Activated CD8-positive, alpha-beta memory T cell treated with anti-CD3 and anti-CD28 coated beads, Interleukin-2, amount 50 U/mL, for 4 hours (primary cell): Measurements from ENCODE around the gene GOLGB1.
"Not testable (repeated sequence)": the region's sequence is repeated elsewhere in the genome, so short reads cannot be mapped to it uniquely, and the experiment has no call there.

Source experiments
- DNase-seq: peaks from one replicate; pipeline ENCODE4 v3.0.0-alpha.2; 2020

The GOLGB1 gene

GRCh38 chr3:121743106-121743505 lies 6.4 kb downstream of the GOLGB1 start:
- DNase-seq = not testable (repeated sequence)

GRCh38 chr3:121740896-121741295 lies 8.6 kb downstream of the GOLGB1 start:
- DNase-seq = no peak

GRCh38 chr3:121739902-121740301 lies 9.6 kb downstream of the GOLGB1 start:
- DNase-seq = no peak

DNA sequence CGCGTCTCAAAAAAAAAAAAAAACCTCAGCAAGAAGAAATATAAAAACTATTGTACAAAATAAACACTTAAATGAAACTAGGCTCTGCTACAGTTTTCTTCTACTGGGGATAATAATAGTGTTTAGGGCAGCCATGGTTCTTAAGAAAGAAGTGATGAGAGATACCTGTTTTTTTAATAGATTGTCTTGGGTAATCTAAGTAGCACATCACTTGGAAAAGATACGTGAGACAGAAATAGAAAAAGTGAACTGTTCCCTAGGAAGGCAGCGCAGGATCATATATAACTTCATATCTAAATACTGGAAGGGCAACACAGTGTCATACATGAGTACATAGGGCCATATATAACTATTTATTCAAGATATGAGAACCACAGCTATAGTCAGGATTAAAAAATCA lies 11.9 kb downstream of the GOLGB1 start:
- DNase-seq = no peak

- DNase-seq = no peak
Observed at GRCh38 chr3:121736112-121736511, 13.4 kb downstream of the GOLGB1 start.

- no peak for DNase-seq
Observed at GRCh38 chr3:121735047-121735696, 14.4 kb downstream of the GOLGB1 start.

DNA sequence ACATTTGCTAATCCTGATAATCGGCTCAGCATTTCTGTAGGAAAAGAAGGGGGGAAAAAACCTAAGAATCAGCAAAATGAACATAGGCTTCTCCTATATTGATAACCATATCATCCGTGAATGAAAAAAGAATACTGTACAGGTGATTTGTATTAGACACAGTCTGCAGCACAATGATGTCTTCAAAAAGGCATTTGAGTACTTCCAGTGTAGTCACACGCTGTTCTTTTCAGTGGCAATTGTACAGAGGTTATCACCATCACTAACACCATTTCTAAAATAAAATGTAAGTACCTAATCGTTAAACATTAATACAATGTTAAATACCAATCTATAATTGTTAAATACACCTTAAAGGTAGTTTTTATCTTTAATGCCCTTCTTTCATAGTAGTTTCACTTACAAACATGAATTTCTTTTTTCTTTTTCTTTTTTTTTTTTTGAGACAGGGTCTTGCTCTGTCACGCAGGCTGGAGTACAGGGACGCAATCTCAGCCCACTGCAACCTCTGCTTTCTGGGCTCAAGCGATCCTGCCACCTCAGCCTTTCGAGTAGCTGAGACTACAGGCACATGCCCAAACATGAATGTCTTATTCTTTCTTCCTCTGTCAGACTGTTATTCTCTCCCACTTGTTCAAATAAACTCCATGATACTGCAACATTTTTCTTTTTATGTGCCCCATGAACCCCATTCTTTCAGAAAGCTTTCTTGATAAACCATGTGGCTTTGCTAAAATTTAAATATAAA lies 18.4 kb downstream of the GOLGB1 start:
- DNase-seq = no peak

GRCh38 chr3:121724130-121724529 lies 25.4 kb downstream of the GOLGB1 start:
- no peak for DNase-seq

- DNase-seq = no peak
Observed at GRCh38 chr3:121723485-121723884, 26.1 kb downstream of the GOLGB1 start.

- no peak for DNase-seq
Observed at GRCh38 chr3:121722411-121722810, 27.1 kb downstream of the GOLGB1 start.

DNA sequence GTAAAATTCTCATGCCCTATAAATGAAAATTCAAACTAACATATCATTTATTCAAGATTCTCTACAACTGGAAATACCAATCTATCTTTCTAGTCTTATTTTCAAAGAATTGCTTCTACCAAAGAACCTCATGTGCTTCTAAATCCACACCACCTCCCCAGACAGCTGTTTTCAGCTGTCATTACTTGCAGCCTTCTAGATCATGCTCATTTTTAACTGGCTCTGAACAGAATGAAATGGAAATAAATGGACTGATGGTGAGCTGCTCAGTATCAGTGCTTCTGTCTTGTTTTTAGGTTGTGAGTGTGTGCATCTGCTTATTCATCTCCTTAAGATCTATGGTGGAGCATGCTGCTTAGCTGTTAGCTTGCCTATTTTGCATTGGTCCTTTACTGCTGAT lies 29.4 kb downstream of the GOLGB1 start:
- DNase-seq = no peak

DNA sequence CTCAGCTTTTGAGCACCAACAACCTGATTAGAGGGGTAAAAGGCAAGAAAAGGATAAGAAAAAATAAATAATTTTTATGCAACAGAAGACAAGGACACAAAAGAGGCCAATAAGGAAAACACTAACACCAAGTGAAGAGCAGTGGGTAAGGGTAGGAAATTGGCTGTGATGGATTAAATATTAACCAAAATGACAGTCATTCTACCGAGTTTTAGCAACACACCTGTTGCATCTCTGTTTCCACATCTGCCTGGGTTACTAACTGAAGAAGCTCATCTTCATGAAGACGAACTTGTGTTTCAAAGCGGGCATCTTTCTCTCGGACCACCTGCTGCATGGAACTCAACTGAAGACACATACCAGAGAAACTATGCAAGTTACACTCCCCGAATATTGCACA lies 30.1 kb downstream of the GOLGB1 start:
- DNase-seq = no peak

DNA sequence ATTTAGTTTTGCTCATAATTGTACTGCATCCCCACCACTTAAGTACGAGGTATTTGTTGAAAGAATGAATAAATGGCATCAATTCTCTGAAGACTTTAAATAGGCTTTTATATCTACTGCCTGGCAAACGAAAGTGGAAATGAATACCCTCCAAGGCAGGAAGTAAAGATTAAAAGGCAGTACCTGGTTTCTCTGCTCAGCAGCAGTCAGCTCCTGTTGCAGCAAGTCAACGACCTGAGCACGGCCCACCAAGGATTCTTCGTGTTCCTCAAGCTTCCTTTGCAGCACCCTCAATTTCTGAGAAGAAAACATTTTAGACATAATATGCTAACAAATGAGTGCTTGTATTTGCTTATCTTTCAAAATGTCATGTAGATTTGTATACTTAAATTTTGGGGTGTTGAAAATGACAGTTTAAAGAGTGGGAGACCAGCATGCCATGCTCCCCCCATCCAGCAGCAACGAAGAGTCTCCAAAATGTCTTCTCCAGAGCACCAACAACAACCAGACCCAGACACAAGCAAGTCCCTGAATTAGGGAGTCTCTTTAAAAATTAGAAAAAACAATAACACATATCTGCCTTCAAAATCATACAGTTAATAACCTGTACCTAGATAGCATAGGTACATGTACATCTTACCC lies 31.2 kb downstream of the GOLGB1 start:
- DNase-seq = no peak

- no peak for DNase-seq
Observed at GRCh38 chr3:121710347-121710746, 39.2 kb downstream of the GOLGB1 start.

- DNase-seq = no peak
Observed at GRCh38 chr3:121707531-121708273, 41.8 kb downstream of the GOLGB1 start.

GRCh38 chr3:121705541-121705940 lies 44.0 kb downstream of the GOLGB1 start:
- no peak for DNase-seq

DNA sequence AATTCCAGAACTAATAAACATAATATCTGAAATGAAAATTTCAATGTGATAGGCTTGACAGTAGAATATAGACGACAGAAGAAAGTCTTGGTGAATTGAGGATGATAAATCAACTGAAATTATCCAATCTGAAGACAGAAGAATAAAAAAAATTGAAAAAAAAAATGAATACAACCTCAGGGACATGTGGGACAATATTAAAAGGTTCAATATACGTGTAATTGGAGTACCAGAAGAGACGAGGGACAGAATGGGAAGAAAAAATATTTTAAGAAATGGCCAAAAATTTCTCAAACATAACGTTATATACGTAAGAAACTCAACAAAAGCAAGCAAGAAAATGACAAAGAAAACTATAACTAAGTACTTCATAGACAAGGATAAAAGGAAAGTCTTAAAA lies 45.6 kb downstream of the GOLGB1 start:
- DNase-seq = no peak

- no peak for DNase-seq
Observed at GRCh38 chr3:121698901-121699300, 50.6 kb downstream of the GOLGB1 start.

DNA sequence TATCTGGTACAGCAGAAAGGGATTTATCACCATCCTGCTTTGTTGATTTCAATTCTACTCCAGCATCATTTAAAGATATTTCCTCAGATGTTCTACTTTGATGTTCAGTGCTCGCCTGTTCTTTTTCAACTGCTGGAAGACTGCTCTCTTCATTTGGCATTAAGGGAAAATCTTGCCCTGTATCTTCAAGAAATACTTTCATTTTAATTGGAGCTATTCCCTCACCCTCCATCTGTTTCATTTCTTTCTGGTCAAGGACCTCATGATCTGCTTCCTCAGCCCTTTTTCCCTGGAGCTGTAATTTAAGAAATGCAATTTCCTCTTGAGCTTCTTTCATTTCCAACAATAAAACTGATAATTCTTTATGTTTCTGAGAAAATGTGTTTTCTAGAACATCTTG lies 51.1 kb downstream of the GOLGB1 start:
- DNase-seq = no peak

GRCh38 chr3:121696186-121696585 lies 53.4 kb downstream of the GOLGB1 start:
- DNase-seq = no peak

- no peak for DNase-seq
Observed at GRCh38 chr3:121692010-121692699, 57.4 kb downstream of the GOLGB1 start.

GRCh38 chr3:121690777-121691405 lies 58.6 kb downstream of the GOLGB1 start:
- DNase-seq = no peak
